Effector memory CD8-positive, alpha-beta T cell (primary cell): ENCODE data around the gene STIM1.
"Not testable (repeated sequence)": the region's sequence is repeated elsewhere in the genome, so short reads cannot be mapped to it uniquely, and the experiment has no call there.

Experiments
- ATAC-seq: fragments of 150-1000 bp; cut with Tn5 transposase; replicated peaks from 2 replicates; pipeline ENCODE4 v1.10.0; 2021; ENCODE audit warnings: mild to moderate bottlenecking, moderate library complexity
- DNase-seq, 3 experiments: peaks; one replicate each; pipeline ENCODE4 v3.0.0; 2021
- H3K27ac Mint-ChIP-seq, 2 donors: one replicate each; pipeline ENCODE4 v1.8.0; 2022; ENCODE audit warnings: mild to moderate bottlenecking in 2 of 2, mixed read lengths in 2 of 2, moderate library complexity in 2 of 2
- H3K27me3 Mint-ChIP-seq, 2 donors: one replicate each; pipeline ENCODE4 v1.8.0; 2022; ENCODE audit warnings: mixed read lengths in 2 of 2
- H3K36me3 Mint-ChIP-seq: one replicate; pipeline ENCODE4 v1.8.0; 2022; ENCODE audit warnings: mild to moderate bottlenecking, moderate library complexity, mixed read lengths; ENCODE audit not compliant: insufficient read depth
- H3K4me1 Mint-ChIP-seq, 2 donors: one replicate each; pipeline ENCODE4 v1.8.0; 2022; ENCODE audit warnings: low read depth in 2 of 2, mixed read lengths in 2 of 2
- H3K4me3 Mint-ChIP-seq, 2 donors: one replicate each; pipeline ENCODE4 v1.8.0; 2022; ENCODE audit warnings: mild to moderate bottlenecking in 2 of 2, mixed read lengths in 2 of 2, moderate library complexity in 2 of 2
- H3K9me3 Mint-ChIP-seq, 2 donors: one replicate each; pipeline ENCODE4 v1.8.0; 2022; ENCODE audit warnings: mixed read lengths in 2 of 2

Gene STIM1

GRCh38 chr11:3985631-3986030 lies 130.2 kb downstream of the STIM1 start:
- no peaks in the 10 kb centered on the region for H3K27me3 Mint-ChIP-seq
- peak overlapping the region; percentile 15 to 65 for H3K27ac Mint-ChIP-seq
- H3K4me1 Mint-ChIP-seq, result peaks cover 44 to 62% of the 10 kb centered on the region in 2 donors
- no peak overlapping the region for H3K4me3 Mint-ChIP-seq
- H3K36me3 Mint-ChIP-seq, result peaks cover 7% of the 10 kb centered on the region
- DNase-seq, result no peak
- no peak for ATAC-seq
- no peaks in the 10 kb centered on the region for H3K9me3 Mint-ChIP-seq

GRCh38 chr11:3986301-3986700 lies 130.8 kb downstream of the STIM1 start:
- H3K27me3 Mint-ChIP-seq, result no peaks in the 10 kb centered on the region
- H3K36me3 Mint-ChIP-seq, result peaks cover 4% of the 10 kb centered on the region
- H3K4me3 Mint-ChIP-seq, result no peak overlapping the region
- H3K27ac Mint-ChIP-seq, result peak overlapping the region in 1 of 2 donors; percentile 5
- DNase-seq (no peak), ATAC-seq (no peak)
- peaks cover 45 to 62% of the 10 kb centered on the region in 2 donors for H3K4me1 Mint-ChIP-seq
- H3K9me3 Mint-ChIP-seq, result no peaks in the 10 kb centered on the region

GRCh38 chr11:3989276-3989920 lies 133.9 kb downstream of the STIM1 start:
- no peak for ATAC-seq
- Mint-ChIP-seq H3K27ac (peak overlapping the region in 1 of 2 donors; percentile 2), H3K36me3 (no peaks in the 10 kb centered on the region), H3K4me3 (peak overlapping the region; percentile 36 to 46), H3K4me1 (peaks cover 37 to 47% of the 10 kb centered on the region in 2 donors), H3K27me3 (no peaks in the 10 kb centered on the region), H3K9me3 (peaks cover 0 to 6% of the 10 kb centered on the region in 2 donors)
- DNase-seq, result no peak

GRCh38 chr11:3989921-3990290 lies 134.4 kb downstream of the STIM1 start:
- peak in 2 of 3 experiments; percentile 10 to 15 for DNase-seq
- Mint-ChIP-seq H3K27ac (peak overlapping the region; percentile 2 to 47), H3K4me3 (peak overlapping the region; percentile 36 to 46), H3K9me3 (peaks cover 1 to 11% of the 10 kb centered on the region in 2 donors), H3K27me3 (no peaks in the 10 kb centered on the region), H3K36me3 (no peaks in the 10 kb centered on the region), H3K4me1 (peaks cover 36 to 52% of the 10 kb centered on the region in 2 donors)
- ATAC-seq, result peak; percentile 89

GRCh38 chr11:3990406-3990805 lies 134.9 kb downstream of the STIM1 start:
- ATAC-seq, result no peak
- DNase-seq, result no peak
- Mint-ChIP-seq H3K27ac (peak overlapping the region; percentile 2 to 47), H3K4me1 (peaks cover 35 to 52% of the 10 kb centered on the region in 2 donors), H3K4me3 (peak overlapping the region; percentile 36 to 46), H3K27me3 (no peaks in the 10 kb centered on the region), H3K9me3 (peaks cover 1 to 12% of the 10 kb centered on the region in 2 donors), H3K36me3 (no peaks in the 10 kb centered on the region)

- Mint-ChIP-seq H3K36me3 (peaks cover 2% of the 10 kb centered on the region), H3K27me3 (no peaks in the 10 kb centered on the region), H3K27ac (no peak overlapping the region), H3K4me1 (peaks cover 41 to 62% of the 10 kb centered on the region in 2 donors), H3K9me3 (peaks cover 1 to 12% of the 10 kb centered on the region in 2 donors), H3K4me3 (no peak overlapping the region)
- DNase-seq, result no peak
- peak; percentile 59 for ATAC-seq
Measured at GRCh38 chr11:3992964-3993363, 137.5 kb downstream of the STIM1 start.

GRCh38 chr11:3994030-3994640 lies 138.7 kb downstream of the STIM1 start:
- Mint-ChIP-seq H3K36me3 (peaks cover 2% of the 10 kb centered on the region), H3K27me3 (no peaks in the 10 kb centered on the region), H3K4me1 (peaks cover 40 to 63% of the 10 kb centered on the region in 2 donors), H3K4me3 (no peak overlapping the region), H3K27ac (no peak overlapping the region), H3K9me3 (peaks cover 1 to 12% of the 10 kb centered on the region in 2 donors)
- DNase-seq (no peak), ATAC-seq (no peak)

- peaks cover 1 to 12% of the 10 kb centered on the region in 2 donors for H3K9me3 Mint-ChIP-seq
- H3K4me1 Mint-ChIP-seq, result peaks cover 37 to 58% of the 10 kb centered on the region in 2 donors
Measured at GRCh38 chr11:3995307-3995706, 139.8 kb downstream of the STIM1 start.

GRCh38 chr11:3995949-3996554 lies 140.6 kb downstream of the STIM1 start:
- ATAC-seq (no peak), DNase-seq (no peak)
- Mint-ChIP-seq H3K27me3 (no peaks in the 10 kb centered on the region), H3K4me1 (peaks cover 34 to 53% of the 10 kb centered on the region in 2 donors), H3K9me3 (peaks cover 1 to 12% of the 10 kb centered on the region in 2 donors), H3K36me3 (peaks cover 2% of the 10 kb centered on the region), H3K4me3 (no peak overlapping the region), H3K27ac (peak overlapping the region; percentile 2 to 38)

More at GRCh38 chr11:3995307-3995706, 139.8 kb downstream of the STIM1 start:
- H3K36me3 Mint-ChIP-seq, result peaks cover 2% of the 10 kb centered on the region
- no peak for DNase-seq
- H3K4me3 Mint-ChIP-seq, result no peak overlapping the region
- ATAC-seq, result no peak
- H3K27ac Mint-ChIP-seq, result peak overlapping the region; percentile 2 to 26
- no peaks in the 10 kb centered on the region for H3K27me3 Mint-ChIP-seq

GRCh38 chr11:3996651-3997050 lies 141.2 kb downstream of the STIM1 start:
- H3K36me3 Mint-ChIP-seq, result peaks cover 2% of the 10 kb centered on the region
- no peak for DNase-seq
- peaks cover 33 to 51% of the 10 kb centered on the region in 2 donors for H3K4me1 Mint-ChIP-seq
- peak overlapping the region in 1 of 2 donors; percentile 38 for H3K27ac Mint-ChIP-seq
- peaks cover 1 to 12% of the 10 kb centered on the region in 2 donors for H3K9me3 Mint-ChIP-seq
- no peak overlapping the region for H3K4me3 Mint-ChIP-seq
- no peak for ATAC-seq
- H3K27me3 Mint-ChIP-seq, result no peaks in the 10 kb centered on the region

GRCh38 chr11:4004753-4005152 lies 149.3 kb downstream of the STIM1 start:
- H3K36me3 Mint-ChIP-seq, H3K4me3 Mint-ChIP-seq, ATAC-seq, DNase-seq, H3K9me3 Mint-ChIP-seq, H3K27me3 Mint-ChIP-seq, H3K27ac Mint-ChIP-seq: not testable (repeated sequence)
- peaks cover 20 to 26% of the 10 kb centered on the region in 2 donors for H3K4me1 Mint-ChIP-seq

- no peak for DNase-seq
- ATAC-seq, result peak; percentile 50
- H3K4me1 Mint-ChIP-seq, result peaks cover 34 to 40% of the 10 kb centered on the region in 2 donors
- H3K27me3 Mint-ChIP-seq, result no peaks in the 10 kb centered on the region
- no peaks in the 10 kb centered on the region for H3K9me3 Mint-ChIP-seq
- peak overlapping the region in 1 of 2 donors; percentile 2 for H3K4me3 Mint-ChIP-seq
- H3K27ac Mint-ChIP-seq, result peak overlapping the region; percentile 54 to 92
- no peaks in the 10 kb centered on the region for H3K36me3 Mint-ChIP-seq
Measured at GRCh38 chr11:4006946-4007680, 151.6 kb downstream of the STIM1 start.

- Mint-ChIP-seq H3K36me3 (no peaks in the 10 kb centered on the region), H3K27ac (no peak overlapping the region), H3K4me1 (peaks cover 39 to 50% of the 10 kb centered on the region in 2 donors), H3K9me3 (no peaks in the 10 kb centered on the region), H3K27me3 (no peaks in the 10 kb centered on the region), H3K4me3 (no peak overlapping the region)
- ATAC-seq, result no peak
- no peak for DNase-seq
Measured at GRCh38 chr11:4008116-4008515, 152.7 kb downstream of the STIM1 start.
